HuH-7 (cell line): ENCODE measurements around the gene WDFY4.

Source experiments
- DNase-seq: peaks from one replicate; pipeline ENCODE4 v3.0.0; 2011; ENCODE audit warnings: low spot score

Gene WDFY4

DNA sequence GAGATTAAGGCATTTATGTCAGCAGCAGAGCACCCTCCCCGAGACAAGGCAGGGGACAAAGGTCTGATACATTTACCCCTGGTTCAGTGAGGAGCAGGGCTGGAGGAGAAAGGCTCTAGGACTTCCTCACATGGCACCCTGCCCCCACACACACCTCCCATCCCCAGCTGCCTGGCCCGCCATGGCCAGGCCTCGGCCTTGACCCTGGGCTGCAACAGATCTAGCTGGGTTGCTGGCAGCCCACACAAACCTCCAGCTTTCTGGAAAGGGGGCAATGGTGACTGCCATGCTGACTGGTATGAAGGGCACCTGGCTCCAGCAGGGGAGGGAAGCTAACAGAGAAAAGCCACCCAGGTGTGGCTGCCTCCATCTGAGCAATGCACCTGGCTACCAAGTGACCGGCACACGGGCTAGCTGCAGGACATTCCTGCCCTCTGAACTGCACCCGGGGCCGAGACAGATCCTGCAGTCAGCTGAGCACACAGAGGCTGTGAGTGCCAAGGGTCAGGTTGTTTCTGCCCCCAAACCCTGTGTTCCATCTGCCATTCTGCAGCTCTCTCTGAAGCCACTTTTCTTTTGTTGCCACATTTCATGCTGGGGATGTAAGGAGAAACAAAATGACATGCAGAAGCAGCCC is 340.8 kb downstream of the WDFY4 start:
- no peak for DNase-seq

DNA sequence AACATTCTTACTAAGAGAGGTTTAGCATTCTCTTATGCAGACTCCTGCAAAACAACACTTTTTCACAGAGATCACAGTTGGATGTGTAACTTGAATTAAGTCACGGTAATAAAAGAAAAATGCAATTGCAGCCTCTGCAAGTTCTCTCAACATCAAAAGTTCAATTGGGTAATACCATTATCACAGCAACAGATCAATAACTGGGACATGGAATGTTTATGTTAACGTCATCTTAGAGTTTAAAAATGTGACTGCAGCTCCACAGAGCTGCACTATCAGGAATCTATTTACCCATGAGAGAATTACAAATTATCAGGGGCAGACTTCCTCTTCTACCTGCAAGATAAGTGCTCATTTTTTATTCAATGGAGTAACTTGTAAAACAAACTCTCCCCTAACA is 344.0 kb downstream of the WDFY4 start:
- no peak for DNase-seq

- DNase-seq = no peak
Observed at GRCh38 chr10:49029666-49030065, 345.0 kb downstream of the WDFY4 start.
